ENCODE measurements around the gene C1R.
A peak's percentile ranks its signal among the peaks of the same experiment; 100 is the strongest.

Gene C1R

GRCh38 chr12:7129287-7129871 is 37.1 kb upstream of the C1R start:
- peak overlapping the region; percentile 43 for H3K27ac ChIP-seq (ENCODE audit: low read depth, low read length)
- peak overlapping the region; percentile 76 to 78 for H3K4me3 ChIP-seq (ENCODE audit: low read depth in 1 of 2, low read length in 2 of 2)
- H3K9me3 ChIP-seq (ENCODE audit: low read length), result no peaks in the 10 kb centered on the region
- H3K9ac ChIP-seq (ENCODE audit: low read length), result peak overlapping the region; percentile 38
- no peaks in the 10 kb centered on the region for H3K27me3 ChIP-seq (ENCODE audit: control insufficient read depth in 1 of 2, insufficient read depth in 2 of 2, low read length in 2 of 2)
- peaks cover 11% of the 10 kb centered on the region for H3K4me1 ChIP-seq (ENCODE audit: insufficient read depth, low read length)
- H3K36me3 ChIP-seq (ENCODE audit: insufficient read depth, low read length), result no peaks in the 10 kb centered on the region

- H3K4me1 ChIP-seq (ENCODE audit: insufficient read depth, low read length), result peaks cover 11% of the 10 kb centered on the region
These were observed 36.5 kb upstream of the C1R start, which contains the start of gene RBP5 for GRCh38 chr12:7128681-7129286. Gene RBP5, minus strand, starts transcription at chr12:7128889. Its CDS starts 114 bp downstream, at chr12:7128775.

GRCh38 chr12:7127916-7128626 is 35.8 kb upstream of the C1R start:
- H3K9me3 ChIP-seq (ENCODE audit: low read length), result no peaks in the 10 kb centered on the region
- no peaks in the 10 kb centered on the region for H3K27me3 ChIP-seq (ENCODE audit: control insufficient read depth in 1 of 2, insufficient read depth in 2 of 2, low read length in 2 of 2)
- no peak overlapping the region for H3K9ac ChIP-seq (ENCODE audit: low read length)
- no peak overlapping the region for H3K27ac ChIP-seq (ENCODE audit: low read depth, low read length)
- H3K4me1 ChIP-seq (ENCODE audit: insufficient read depth, low read length), result peaks cover 12% of the 10 kb centered on the region
- no peak overlapping the region for H3K4me3 ChIP-seq (ENCODE audit: low read depth in 1 of 2, low read length in 2 of 2)
- no peaks in the 10 kb centered on the region for H3K36me3 ChIP-seq (ENCODE audit: insufficient read depth, low read length)

More at GRCh38 chr12:7128681-7129286, 36.5 kb upstream of the C1R start, which contains the start of gene RBP5:
- Histone ChIP-seq H3K36me3 (ENCODE audit: insufficient read depth, low read length) (no peaks in the 10 kb centered on the region), H3K27me3 (ENCODE audit: control insufficient read depth in 1 of 2, insufficient read depth in 2 of 2, low read length in 2 of 2) (no peaks in the 10 kb centered on the region), H3K4me3 (ENCODE audit: low read depth in 1 of 2, low read length in 2 of 2) (peak within 1 kb of the TSS; percentile 76 to 78), H3K9me3 (ENCODE audit: low read length) (no peaks in the 10 kb centered on the region), H3K27ac (ENCODE audit: low read depth, low read length) (peak within 1 kb of the TSS; percentile 43), H3K9ac (ENCODE audit: low read length) (peak within 1 kb of the TSS; percentile 38)

- Histone ChIP-seq H3K4me3 (ENCODE audit: low read depth in 1 of 2, low read length in 2 of 2) (no peak overlapping the region), H3K4me1 (ENCODE audit: insufficient read depth, low read length) (peaks cover 13% of the 10 kb centered on the region), H3K9me3 (ENCODE audit: low read length) (no peaks in the 10 kb centered on the region), H3K9ac (ENCODE audit: low read length) (no peak overlapping the region), H3K27me3 (ENCODE audit: control insufficient read depth in 1 of 2, insufficient read depth in 2 of 2, low read length in 2 of 2) (no peaks in the 10 kb centered on the region), H3K27ac (ENCODE audit: low read depth, low read length) (no peak overlapping the region), H3K36me3 (ENCODE audit: insufficient read depth, low read length) (no peaks in the 10 kb centered on the region)
These were observed 33.5 kb upstream of the C1R start for GRCh38 chr12:7125632-7126227.

GRCh38 chr12:7123806-7124522 is 31.7 kb upstream of the C1R start:
- Histone ChIP-seq H3K27me3 (ENCODE audit: control insufficient read depth in 1 of 2, insufficient read depth in 2 of 2, low read length in 2 of 2) (no peaks in the 10 kb centered on the region), H3K9ac (ENCODE audit: low read length) (no peak overlapping the region), H3K36me3 (ENCODE audit: insufficient read depth, low read length) (no peaks in the 10 kb centered on the region), H3K9me3 (ENCODE audit: low read length) (no peaks in the 10 kb centered on the region), H3K4me1 (ENCODE audit: insufficient read depth, low read length) (peaks cover 7% of the 10 kb centered on the region), H3K27ac (ENCODE audit: low read depth, low read length) (no peak overlapping the region), H3K4me3 (ENCODE audit: low read depth in 1 of 2, low read length in 2 of 2) (no peak overlapping the region)

GRCh38 chr12:7122811-7123769 is 30.8 kb upstream of the C1R start:
- H3K4me1 ChIP-seq (ENCODE audit: insufficient read depth, low read length), result peaks cover 6% of the 10 kb centered on the region
- no peaks in the 10 kb centered on the region for H3K36me3 ChIP-seq (ENCODE audit: insufficient read depth, low read length)
- H3K4me3 ChIP-seq (ENCODE audit: low read depth in 1 of 2, low read length in 2 of 2), result no peak overlapping the region
- no peak overlapping the region for H3K9ac ChIP-seq (ENCODE audit: low read length)
- no peaks in the 10 kb centered on the region for H3K27me3 ChIP-seq (ENCODE audit: control insufficient read depth in 1 of 2, insufficient read depth in 2 of 2, low read length in 2 of 2)
- no peaks in the 10 kb centered on the region for H3K9me3 ChIP-seq (ENCODE audit: low read length)
- H3K27ac ChIP-seq (ENCODE audit: low read depth, low read length), result no peak overlapping the region

GRCh38 chr12:7121324-7121723 is 29.1 kb upstream of the C1R start:
- peaks cover 6% of the 10 kb centered on the region for H3K4me1 ChIP-seq (ENCODE audit: insufficient read depth, low read length)

GRCh38 chr12:7120166-7120565 is 27.9 kb upstream of the C1R start:
- Histone ChIP-seq H3K27ac (ENCODE audit: low read depth, low read length) (no peak overlapping the region), H3K27me3 (ENCODE audit: control insufficient read depth in 1 of 2, insufficient read depth in 2 of 2, low read length in 2 of 2) (no peaks in the 10 kb centered on the region), H3K36me3 (ENCODE audit: insufficient read depth, low read length) (no peaks in the 10 kb centered on the region), H3K9ac (ENCODE audit: low read length) (no peak overlapping the region), H3K9me3 (ENCODE audit: low read length) (no peaks in the 10 kb centered on the region), H3K4me1 (ENCODE audit: insufficient read depth, low read length) (peaks cover 6% of the 10 kb centered on the region), H3K4me3 (ENCODE audit: low read depth in 1 of 2, low read length in 2 of 2) (no peak overlapping the region)

More at GRCh38 chr12:7121324-7121723, 29.1 kb upstream of the C1R start:
- no peaks in the 10 kb centered on the region for H3K27me3 ChIP-seq (ENCODE audit: control insufficient read depth in 1 of 2, insufficient read depth in 2 of 2, low read length in 2 of 2)
- no peak overlapping the region for H3K4me3 ChIP-seq (ENCODE audit: low read depth in 1 of 2, low read length in 2 of 2)
- H3K27ac ChIP-seq (ENCODE audit: low read depth, low read length), result no peak overlapping the region
- H3K36me3 ChIP-seq (ENCODE audit: insufficient read depth, low read length), result no peaks in the 10 kb centered on the region
- no peaks in the 10 kb centered on the region for H3K9me3 ChIP-seq (ENCODE audit: low read length)
- H3K9ac ChIP-seq (ENCODE audit: low read length), result no peak overlapping the region

GRCh38 chr12:7118881-7119280 is 26.6 kb upstream of the C1R start:
- H3K27me3 ChIP-seq (ENCODE audit: control insufficient read depth in 1 of 2, insufficient read depth in 2 of 2, low read length in 2 of 2), result no peaks in the 10 kb centered on the region
- H3K9ac ChIP-seq (ENCODE audit: low read length), result no peak overlapping the region
- no peaks in the 10 kb centered on the region for H3K9me3 ChIP-seq (ENCODE audit: low read length)
- no peaks in the 10 kb centered on the region for H3K36me3 ChIP-seq (ENCODE audit: insufficient read depth, low read length)
- H3K4me1 ChIP-seq (ENCODE audit: insufficient read depth, low read length), result peaks cover 6% of the 10 kb centered on the region
- no peak overlapping the region for H3K4me3 ChIP-seq (ENCODE audit: low read depth in 1 of 2, low read length in 2 of 2)
- no peak overlapping the region for H3K27ac ChIP-seq (ENCODE audit: low read depth, low read length)

- Histone ChIP-seq H3K4me1 (ENCODE audit: insufficient read depth, low read length) (peaks cover 6% of the 10 kb centered on the region), H3K27ac (ENCODE audit: low read depth, low read length) (no peak overlapping the region), H3K4me3 (ENCODE audit: low read depth in 1 of 2, low read length in 2 of 2) (no peak overlapping the region)
These were observed 25.4 kb upstream of the C1R start for GRCh38 chr12:7117670-7118069.

More at GRCh38 chr12:7117670-7118069, 25.4 kb upstream of the C1R start:
- H3K9me3 ChIP-seq (ENCODE audit: low read length), result no peaks in the 10 kb centered on the region
- H3K27me3 ChIP-seq (ENCODE audit: control insufficient read depth in 1 of 2, insufficient read depth in 2 of 2, low read length in 2 of 2), result no peaks in the 10 kb centered on the region
- H3K36me3 ChIP-seq (ENCODE audit: insufficient read depth, low read length), result no peaks in the 10 kb centered on the region
- no peak overlapping the region for H3K9ac ChIP-seq (ENCODE audit: low read length)
